C4-2B (cell line): Measurements from ENCODE around the gene GYS1.
"Not testable (repeated sequence)": the region's sequence is repeated elsewhere in the genome, so short reads cannot be mapped to it uniquely, and the experiment has no call there.

Experiments used
- ZFX ChIP-seq: fragments of 450-650 bp; IDR thresholded peaks from 2 replicates; pipeline ENCODE4 v1.6.1; 2017
- TF ChIP-seq, protein P1 (sequence below): fragments of 450-650 bp; conservative IDR thresholded peaks from 2 replicates; pipeline ENCODE4 v1.5.1; 2017; ENCODE audit warnings: mild to moderate bottlenecking

DNA sequence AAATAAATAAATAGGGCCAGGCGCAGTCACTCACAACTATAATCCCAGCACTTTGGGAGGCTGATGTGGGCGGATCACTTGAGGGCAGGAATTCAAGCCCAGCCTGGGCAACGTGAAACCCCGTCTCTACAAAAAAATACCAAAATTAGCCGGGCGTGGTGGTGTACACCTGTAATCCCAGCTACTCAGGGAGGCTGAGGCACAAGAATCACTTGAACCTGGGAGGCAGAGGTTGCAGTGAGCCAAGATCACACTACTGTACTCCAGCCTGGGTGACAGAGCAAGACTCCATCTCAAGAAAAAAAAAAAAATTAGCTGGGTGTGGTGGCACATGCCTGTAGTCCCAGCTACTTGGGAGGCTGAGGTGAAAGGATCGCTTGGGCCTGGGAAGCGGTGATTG lies 67.2 kb downstream of the GYS1 start:
- TF ChIP-seq, protein P1, sequence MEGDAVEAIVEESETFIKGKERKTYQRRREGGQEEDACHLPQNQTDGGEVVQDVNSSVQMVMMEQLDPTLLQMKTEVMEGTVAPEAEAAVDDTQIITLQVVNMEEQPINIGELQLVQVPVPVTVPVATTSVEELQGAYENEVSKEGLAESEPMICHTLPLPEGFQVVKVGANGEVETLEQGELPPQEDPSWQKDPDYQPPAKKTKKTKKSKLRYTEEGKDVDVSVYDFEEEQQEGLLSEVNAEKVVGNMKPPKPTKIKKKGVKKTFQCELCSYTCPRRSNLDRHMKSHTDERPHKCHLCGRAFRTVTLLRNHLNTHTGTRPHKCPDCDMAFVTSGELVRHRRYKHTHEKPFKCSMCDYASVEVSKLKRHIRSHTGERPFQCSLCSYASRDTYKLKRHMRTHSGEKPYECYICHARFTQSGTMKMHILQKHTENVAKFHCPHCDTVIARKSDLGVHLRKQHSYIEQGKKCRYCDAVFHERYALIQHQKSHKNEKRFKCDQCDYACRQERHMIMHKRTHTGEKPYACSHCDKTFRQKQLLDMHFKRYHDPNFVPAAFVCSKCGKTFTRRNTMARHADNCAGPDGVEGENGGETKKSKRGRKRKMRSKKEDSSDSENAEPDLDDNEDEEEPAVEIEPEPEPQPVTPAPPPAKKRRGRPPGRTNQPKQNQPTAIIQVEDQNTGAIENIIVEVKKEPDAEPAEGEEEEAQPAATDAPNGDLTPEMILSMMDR: not testable (repeated sequence)
- TF ChIP-seq ZFX: not testable (repeated sequence)
